PC-9 (cell line): Measurements from ENCODE around the gene PGM2.

Source experiments
- CTCF ChIP-seq: fragments of 200-600 bp; sonication (generic); conservative IDR thresholded peaks from 2 replicates; pipeline ENCODE4 v1.6.1; 2017; ENCODE audit warnings: mixed run types, antibody characterized with exemption, mild to moderate bottlenecking, moderate library complexity
- EZH2 ChIP-seq: fragments of 200-600 bp; sonication (generic); IDR thresholded peaks from 2 replicates; pipeline ENCODE4 v1.8.0; 2017; ENCODE audit warnings: antibody characterized with exemption, low read depth

GRCh38 chr4:37779896-37780295 is 46.6 kb upstream of the PGM2 start:
- TF ChIP-seq CTCF (no peak), EZH2 (no peak)
